Activated CD4-positive, alpha-beta memory T cell treated with anti-CD3 and anti-CD28 coated beads, Interleukin-2, amount 10 ng/mL, durations not matched to agents 7 days and 5 days (primary cell): ENCODE measurements around the gene LMAN1L. TPM values are rescaled to one million over a fixed set of nuclear protein-coding genes. Genes with fewer than 3 reads are reported as not detected.

Experiments
- CTCF ChIA-PET: fragments of 350-600 bp; sonication (Branson Sonifier 250); formaldehyde crosslinking; loops from one replicate; lab custom pipeline; 2021; ENCODE audit warnings: antibody characterized with exemption, inconsistent platforms; lab: Charles Lee
- POLR2A ChIA-PET: fragments of 350-600 bp; sonication (Branson Sonifier 250); formaldehyde crosslinking; loops from one replicate; lab custom pipeline; 2021; ENCODE audit warnings: antibody characterized with exemption; lab: Charles Lee
- DNase-seq: peaks from one replicate; pipeline ENCODE4 v3.0.0-alpha.2; 2020
- H3K27ac Mint-ChIP-seq: one replicate; pipeline ENCODE4 v1.8.0; 2021; ENCODE audit warnings: mild to moderate bottlenecking, mixed read lengths
- H3K27me3 Mint-ChIP-seq: one replicate; pipeline ENCODE4 v1.8.0; 2021; ENCODE audit warnings: mixed read lengths
- H3K36me3 Mint-ChIP-seq: one replicate; pipeline ENCODE4 v1.8.0; 2021; ENCODE audit warnings: low read depth, mixed read lengths
- H3K4me1 Mint-ChIP-seq: one replicate; pipeline ENCODE4 v1.8.0; 2021; ENCODE audit warnings: mixed read lengths
- H3K4me3 Mint-ChIP-seq: one replicate; pipeline ENCODE4 v1.8.0; 2021; ENCODE audit warnings: mild to moderate bottlenecking, mixed read lengths
- H3K9me3 Mint-ChIP-seq: one replicate; pipeline ENCODE4 v1.8.0; 2021; ENCODE audit warnings: mixed read lengths
- total RNA-seq, 2 experiments: library from RNA; stranded (reverse); gene quantifications; one replicate each; pipeline ENCODE4 v1.2.3, GENCODE V29; 2021

The LMAN1L gene
- total RNA-seq, 2 experiments from 2014 or later, result 0.48 to 0.63 TPM

DNA sequence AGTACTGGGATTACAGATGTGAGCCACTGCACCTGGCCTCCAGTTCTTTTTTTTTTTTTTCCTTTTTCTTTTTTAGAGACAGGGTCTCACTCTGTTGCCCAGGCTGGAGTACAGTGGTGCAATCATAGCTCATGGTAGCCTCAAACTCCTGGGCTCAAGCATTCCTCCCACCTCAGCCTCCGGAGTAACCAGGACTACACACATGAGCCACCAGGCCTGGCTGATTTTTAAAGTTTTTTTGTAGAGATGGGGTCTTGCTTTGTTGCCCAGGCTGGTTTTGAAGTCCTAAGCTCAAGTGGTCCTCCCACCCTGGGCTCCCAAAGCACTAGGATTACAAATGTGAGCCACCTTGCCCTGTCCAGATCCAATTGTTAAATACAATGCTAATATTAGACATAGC lies 43.9 kb downstream of the LMAN1L start:
- Mint-ChIP-seq H3K4me3 (no peak overlapping the region), H3K27ac (no peak overlapping the region), H3K9me3 (no peaks in the 10 kb centered on the region), H3K36me3 (peaks cover 29% of the 10 kb centered on the region), H3K27me3 (no peaks in the 10 kb centered on the region), H3K4me1 (peaks cover 40% of the 10 kb centered on the region)
- ChIA-PET POLR2A (interaction anchor here (0.6 to 6.9 kb wide), 8 partner anchors 11 to 68 kb away, joined by 3 to 52 read pairs (median 3); partner anchors contain the start of genes MPI and SCAMP2), CTCF (interaction anchor here (0.6 to 5.8 kb wide), 7 partner anchors 9 to 224 kb away, joined by 3 to 37 read pairs (median 3); no protein-coding TSS in a partner anchor)
- no peak for DNase-seq

DNA sequence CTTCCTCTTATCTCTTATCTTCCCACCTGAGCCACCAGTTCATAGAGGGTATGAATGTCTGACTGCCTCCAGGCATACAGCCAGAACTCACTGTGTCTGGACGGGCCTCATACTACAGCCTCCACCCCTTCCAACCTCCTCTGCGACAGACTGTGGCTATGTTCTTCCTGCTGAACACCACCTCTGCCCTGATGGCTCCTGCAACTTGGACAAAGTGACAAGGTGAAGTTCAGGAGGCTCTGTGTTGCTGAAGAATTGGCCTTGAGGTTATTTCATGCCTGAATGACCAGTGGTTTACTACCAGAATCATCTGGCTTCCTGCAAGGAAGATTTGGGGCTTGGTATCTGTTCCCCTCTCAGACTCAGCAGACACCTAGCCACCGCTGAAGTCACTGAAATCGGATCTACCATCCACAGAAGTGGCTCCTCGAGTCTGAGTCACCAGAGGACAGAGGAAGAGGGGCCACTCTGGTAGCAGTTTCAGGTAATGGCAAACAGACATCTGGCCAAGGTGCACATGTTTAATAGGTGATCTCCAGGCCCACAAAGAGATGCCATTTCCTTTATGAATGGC lies 44.5 kb downstream of the LMAN1L start:
- H3K36me3 Mint-ChIP-seq, result peaks cover 26% of the 10 kb centered on the region
- peaks cover 40% of the 10 kb centered on the region for H3K4me1 Mint-ChIP-seq
- ChIA-PET POLR2A (interaction anchor here (0.6 to 6.9 kb wide), 8 partner anchors 8 to 69 kb away, joined by 3 to 52 read pairs (median 3); partner anchors contain the start of gene SCAMP2), CTCF (interaction anchor here (0.6 to 5.8 kb wide), 7 partner anchors 13 to 225 kb away, joined by 3 to 37 read pairs (median 3); no protein-coding TSS in a partner anchor)
- H3K9me3 Mint-ChIP-seq, result no peaks in the 10 kb centered on the region
- peak overlapping the region; percentile 85 for H3K27ac Mint-ChIP-seq
- DNase-seq, result no peak
- H3K4me3 Mint-ChIP-seq, result no peak overlapping the region
- no peaks in the 10 kb centered on the region for H3K27me3 Mint-ChIP-seq

DNA sequence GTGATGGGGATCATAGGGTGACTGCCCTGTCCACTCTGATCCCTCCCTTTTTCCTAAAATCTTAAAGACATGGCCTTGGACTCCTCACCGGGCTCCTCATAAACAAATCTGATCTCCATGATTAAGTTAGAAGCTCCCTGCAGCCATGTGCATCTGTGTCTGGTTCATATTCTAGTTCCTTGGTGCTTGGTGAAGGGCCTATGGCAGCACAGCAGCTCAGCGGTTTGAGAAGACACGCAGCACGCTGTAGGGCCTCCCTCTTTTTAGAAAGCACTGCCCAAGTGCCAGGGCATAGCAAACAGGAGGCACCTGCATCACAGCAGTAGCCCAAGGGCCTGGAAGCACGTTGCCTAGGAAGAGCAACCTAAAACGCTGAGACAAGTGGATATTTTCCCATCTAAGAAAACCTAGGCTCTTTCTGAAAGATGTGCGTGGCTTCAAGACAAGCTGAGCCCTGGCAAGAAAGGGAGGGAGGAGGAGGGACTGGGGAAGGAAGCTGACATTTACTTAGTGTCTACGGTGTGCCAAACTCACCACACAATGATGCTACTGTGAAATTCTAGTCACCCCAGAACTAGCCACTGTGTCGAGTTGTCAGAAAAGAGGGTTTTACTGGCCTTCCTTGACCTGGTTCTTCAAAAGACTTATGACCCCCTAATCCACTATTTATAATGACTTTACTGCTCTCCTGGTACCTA lies 45.2 kb downstream of the LMAN1L start:
- Mint-ChIP-seq H3K27me3 (no peaks in the 10 kb centered on the region), H3K36me3 (peaks cover 21% of the 10 kb centered on the region), H3K27ac (peak overlapping the region; percentile 85), H3K4me3 (no peak overlapping the region), H3K4me1 (peaks cover 42% of the 10 kb centered on the region), H3K9me3 (no peaks in the 10 kb centered on the region)
- CTCF ChIA-PET, result interaction anchor here (0.6 to 5.8 kb wide), 10 partner anchors 12 to 225 kb away, joined by 3 to 37 read pairs (median 5); partner anchors contain the start of gene ULK3
- DNase-seq, result no peak
- POLR2A ChIA-PET, result interaction anchor here (0.9 to 6.9 kb wide), 6 partner anchors 9 to 50 kb away, joined by 3 to 52 read pairs (median 4); partner anchors contain the start of gene SCAMP2

DNA sequence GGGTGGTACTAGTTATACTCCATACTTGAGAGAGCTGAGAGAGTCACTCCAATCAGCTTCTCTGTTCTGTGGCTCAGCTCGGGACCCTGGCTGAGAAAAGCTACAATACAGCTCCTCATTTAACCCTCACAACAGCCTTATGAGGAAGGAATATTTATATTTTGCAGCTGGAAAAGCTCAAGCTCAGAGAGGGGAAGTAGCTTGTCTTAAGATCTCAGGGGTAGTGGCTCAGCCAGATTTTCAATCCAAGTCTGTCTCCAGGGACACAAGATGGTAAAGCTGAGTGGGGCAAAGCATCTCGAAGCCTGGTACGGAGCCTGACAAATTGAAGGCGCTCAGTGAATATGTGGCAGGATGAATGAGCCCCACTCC lies 45.7 kb downstream of the LMAN1L start:
- Mint-ChIP-seq H3K4me1 (peaks cover 46% of the 10 kb centered on the region), H3K27ac (peak overlapping the region; percentile 85), H3K4me3 (no peak overlapping the region), H3K27me3 (no peaks in the 10 kb centered on the region), H3K9me3 (no peaks in the 10 kb centered on the region), H3K36me3 (peaks cover 15% of the 10 kb centered on the region)
- CTCF ChIA-PET, result interaction anchor here (0.9 to 5.8 kb wide), 9 partner anchors 12 to 226 kb away, joined by 3 to 37 read pairs (median 5); partner anchors contain the start of gene ULK3
- no peak for DNase-seq
- POLR2A ChIA-PET, result interaction anchor here (0.9 to 6.9 kb wide), 7 partner anchors 9 to 49 kb away, joined by 3 to 52 read pairs (median 4); partner anchors contain the start of genes FAM219B and SCAMP2

DNA sequence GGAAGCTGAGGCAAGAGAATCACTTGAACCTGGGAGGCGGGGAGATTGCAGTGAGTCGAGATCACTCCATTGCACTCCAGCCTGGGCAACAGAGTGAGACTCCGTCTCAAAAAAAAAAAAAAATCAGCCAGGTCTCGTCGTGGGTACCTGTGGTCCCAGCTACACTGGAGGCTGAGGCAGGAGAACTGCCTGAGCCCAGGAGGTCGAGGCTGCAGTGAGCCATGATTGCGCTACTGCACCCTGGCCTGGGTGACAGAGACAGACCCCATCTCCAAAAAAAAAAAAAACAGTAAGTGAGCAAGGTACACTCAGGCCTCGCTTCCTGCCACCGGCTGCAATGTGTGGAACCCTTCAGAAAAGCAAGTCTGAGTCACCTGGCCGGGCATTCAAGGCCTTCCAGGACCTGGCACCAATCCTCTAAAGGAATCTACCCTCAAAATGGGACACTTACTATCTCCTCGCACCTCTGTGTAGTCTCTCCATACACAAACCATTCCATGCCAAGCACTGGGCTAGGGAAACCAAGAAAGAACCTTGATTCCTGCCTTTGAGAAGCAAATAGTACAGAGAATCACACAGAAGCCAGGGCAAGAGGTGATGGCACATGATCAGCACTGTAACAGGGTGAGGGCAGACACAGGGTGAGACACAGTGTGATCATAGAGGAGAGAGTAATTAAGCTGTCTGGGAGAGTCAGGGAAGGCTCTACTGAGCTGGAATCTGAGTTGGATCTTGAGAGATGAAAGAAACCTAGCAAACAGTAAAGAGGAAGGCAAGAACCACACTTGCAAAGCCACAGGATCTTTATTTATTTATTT lies 50.8 kb downstream of the LMAN1L start:
- ChIA-PET CTCF (no interaction called here), POLR2A (interaction anchor here (0.9 to 2.0 kb wide), 3 partner anchors 10 to 34 kb away, joined by 3 to 6 read pairs (median 3); partner anchors contain the start of gene SCAMP2)
- H3K27me3 Mint-ChIP-seq, result no peaks in the 10 kb centered on the region
- DNase-seq, result no peak
- H3K36me3 Mint-ChIP-seq, result peaks cover 46% of the 10 kb centered on the region
- peaks cover 69% of the 10 kb centered on the region for H3K4me1 Mint-ChIP-seq
- no peaks in the 10 kb centered on the region for H3K9me3 Mint-ChIP-seq
- peak overlapping the region; percentile 76 for H3K27ac Mint-ChIP-seq
- H3K4me3 Mint-ChIP-seq, result no peak overlapping the region

DNA sequence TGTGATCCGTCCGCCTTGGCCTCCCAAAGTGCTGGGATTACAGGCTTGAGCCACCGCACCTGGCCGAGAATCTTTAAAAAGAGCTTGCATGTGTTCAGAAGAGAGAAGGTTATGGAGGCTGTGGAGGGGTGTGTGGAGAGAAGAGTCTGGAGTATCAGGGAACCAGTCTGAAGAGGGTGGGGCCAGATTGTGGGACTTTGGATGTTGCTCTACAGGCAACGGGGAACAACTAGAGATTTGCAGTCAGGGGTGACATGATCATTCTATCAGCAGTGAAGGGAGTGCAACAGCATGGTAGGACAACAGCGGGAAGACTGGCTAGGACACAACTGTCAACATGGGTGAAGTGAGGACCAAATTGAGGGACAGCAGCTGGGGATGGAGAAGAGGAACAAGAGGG lies 51.7 kb downstream of the LMAN1L start:
- no peak for DNase-seq
- CTCF ChIA-PET, result interaction anchor here (1.1 kb wide), 1 partner anchor 37 kb away, joined by 4 read pairs; no protein-coding TSS in a partner anchor
- peak overlapping the region; percentile 64 for H3K27ac Mint-ChIP-seq
- no peak overlapping the region for H3K4me3 Mint-ChIP-seq
- H3K4me1 Mint-ChIP-seq, result peaks cover 69% of the 10 kb centered on the region
- no peaks in the 10 kb centered on the region for H3K27me3 Mint-ChIP-seq
- H3K36me3 Mint-ChIP-seq, result peaks cover 45% of the 10 kb centered on the region
- POLR2A ChIA-PET, result interaction anchor here (0.8 to 2.0 kb wide), 5 partner anchors 9 to 56 kb away, joined by 3 to 6 read pairs (median 3); partner anchors contain the start of genes FAM219B and SCAMP2
- H3K9me3 Mint-ChIP-seq, result no peaks in the 10 kb centered on the region

DNA sequence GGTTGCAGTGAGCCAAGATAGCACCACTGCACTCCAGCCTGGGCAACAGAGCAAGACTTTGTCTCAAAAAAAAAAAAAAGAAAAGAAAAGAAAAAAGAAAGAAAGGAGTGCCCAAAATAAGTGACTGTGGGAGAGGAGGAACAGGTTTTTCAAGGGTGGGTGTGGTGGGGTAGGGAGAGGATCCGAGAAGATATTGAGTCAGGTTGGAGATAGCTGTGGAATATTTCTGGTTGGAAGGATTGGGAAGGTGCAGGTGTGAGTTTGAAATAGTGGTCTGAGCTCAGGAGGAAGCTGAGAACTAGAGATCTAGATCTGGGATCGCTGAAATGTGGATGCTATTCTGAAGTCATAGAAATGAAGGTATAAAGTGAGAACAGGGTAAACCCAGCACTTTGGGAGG lies 52.7 kb downstream of the LMAN1L start:
- no peak for DNase-seq
- H3K27ac Mint-ChIP-seq, result peak overlapping the region; percentile 69
- CTCF ChIA-PET, result interaction anchor here (0.6 to 1.2 kb wide), 3 partner anchors 9 to 97 kb away, joined by 3 to 4 read pairs (median 3); no protein-coding TSS in a partner anchor
- H3K36me3 Mint-ChIP-seq, result peaks cover 51% of the 10 kb centered on the region
- H3K9me3 Mint-ChIP-seq, result no peaks in the 10 kb centered on the region
- POLR2A ChIA-PET, result interaction anchor here (1.4 to 2.0 kb wide), 2 partner anchors 8 to 41 kb away, joined by 4 to 6 read pairs; partner anchors contain the start of genes FAM219B and SCAMP2
- H3K4me1 Mint-ChIP-seq, result peaks cover 74% of the 10 kb centered on the region
- no peaks in the 10 kb centered on the region for H3K27me3 Mint-ChIP-seq
- no peak overlapping the region for H3K4me3 Mint-ChIP-seq

DNA sequence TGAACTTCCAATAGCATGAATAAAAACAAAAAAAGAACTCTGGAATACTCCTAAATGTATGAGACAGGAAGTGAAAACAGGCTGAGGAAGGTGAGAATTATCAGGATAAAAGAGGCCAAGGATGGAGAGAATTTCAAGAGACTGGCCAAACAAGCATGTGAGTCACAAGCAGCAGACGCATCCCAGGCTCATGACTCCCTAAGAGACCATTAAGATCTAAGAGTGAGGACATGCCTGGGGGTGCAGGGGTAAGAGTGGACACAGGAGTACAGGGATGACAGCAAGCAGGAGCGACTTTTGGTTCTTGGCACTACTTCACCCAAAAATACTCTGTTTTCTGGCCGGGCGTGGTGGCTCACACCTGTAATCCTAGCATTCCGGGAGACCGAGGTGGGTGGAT lies 53.5 kb downstream of the LMAN1L start:
- Mint-ChIP-seq H3K4me1 (peaks cover 82% of the 10 kb centered on the region), H3K27me3 (no peaks in the 10 kb centered on the region), H3K9me3 (no peaks in the 10 kb centered on the region), H3K36me3 (peaks cover 57% of the 10 kb centered on the region), H3K4me3 (no peak overlapping the region), H3K27ac (peak overlapping the region; percentile 63)
- ChIA-PET POLR2A (interaction anchor here (2.9 to 5.7 kb wide), 3 partner anchors 8 to 26 kb away, joined by 19 to 110 read pairs (median 66); partner anchors contain the start of genes MPI and ULK3), CTCF (interaction anchor here (0.6 to 1.2 kb wide), 2 partner anchors 35 to 36 kb away, joined by 4 to 7 read pairs; no protein-coding TSS in a partner anchor)
- DNase-seq, result no peak

DNA sequence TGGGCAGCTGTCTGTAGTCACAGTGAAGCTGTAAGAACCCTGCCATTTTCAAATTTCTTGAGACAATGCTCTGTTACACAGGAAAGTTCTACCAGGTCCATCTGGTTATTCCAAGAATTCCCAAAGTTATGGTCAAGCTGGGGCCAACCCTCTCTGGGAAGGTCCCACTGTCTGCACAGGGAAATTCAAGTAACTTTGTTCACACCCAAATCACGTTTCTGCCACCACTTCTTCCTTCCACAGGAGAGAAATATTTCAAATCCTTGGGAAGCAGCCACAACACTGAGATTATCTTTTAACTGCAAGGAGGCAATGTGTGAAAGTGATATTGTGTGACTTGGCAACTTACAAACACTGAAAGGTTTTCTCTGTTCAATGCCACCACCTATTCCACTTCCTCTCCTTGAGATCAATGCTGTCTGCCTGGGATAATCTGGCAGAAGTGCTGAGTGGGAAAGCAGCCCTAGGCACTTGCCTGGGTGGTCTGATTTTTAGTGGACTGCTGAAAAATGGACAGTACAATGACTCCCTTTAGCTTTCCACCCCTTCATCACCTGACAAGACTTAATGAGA lies 54.9 kb downstream of the LMAN1L start:
- Mint-ChIP-seq H3K4me3 (peak overlapping the region; percentile 50), H3K36me3 (peaks cover 63% of the 10 kb centered on the region), H3K4me1 (peaks cover 88% of the 10 kb centered on the region), H3K9me3 (no peaks in the 10 kb centered on the region), H3K27ac (peak overlapping the region; percentile 97), H3K27me3 (no peaks in the 10 kb centered on the region)
- ChIA-PET POLR2A (interaction anchor here (0.7 to 8.6 kb wide), 10 partner anchors 9 to 96 kb away, joined by 3 to 121 read pairs (median 12); partner anchors contain the start of genes COX5A, FAM219B, MPI and ULK3), CTCF (interaction anchor here (0.6 to 8.7 kb wide), 7 partner anchors 16 to 125 kb away, joined by 3 to 111 read pairs (median 4); no protein-coding TSS in a partner anchor)
- DNase-seq, result no peak

DNA sequence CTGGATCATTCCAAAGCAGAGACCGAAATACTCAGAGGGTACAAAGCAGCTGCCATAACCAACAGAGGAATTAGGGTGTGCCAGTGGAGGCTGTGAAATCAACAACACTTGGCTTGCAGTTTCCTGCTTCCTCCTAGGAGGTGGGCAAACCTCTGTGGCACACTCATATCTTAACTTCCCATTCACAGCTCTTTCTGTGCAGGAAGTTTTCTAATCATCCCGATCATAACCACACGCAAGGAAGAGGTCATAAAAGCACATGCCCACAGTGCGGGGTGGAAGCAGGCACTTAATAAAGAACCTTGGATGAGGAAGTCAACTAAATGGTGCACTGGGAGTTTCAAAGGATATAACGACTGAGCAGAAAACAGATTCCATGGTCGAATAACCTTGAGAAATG lies 55.4 kb downstream of the LMAN1L start:
- Mint-ChIP-seq H3K27me3 (no peaks in the 10 kb centered on the region), H3K9me3 (no peaks in the 10 kb centered on the region), H3K27ac (peak overlapping the region; percentile 97), H3K36me3 (peaks cover 67% of the 10 kb centered on the region), H3K4me3 (peak overlapping the region; percentile 50), H3K4me1 (peaks cover 88% of the 10 kb centered on the region)
- DNase-seq, result peak; percentile 34
- CTCF ChIA-PET, result interaction anchor here (0.6 to 8.7 kb wide), 4 partner anchors 26 to 125 kb away, joined by 3 to 111 read pairs (median 14); no protein-coding TSS in a partner anchor
- POLR2A ChIA-PET, result interaction anchor here (0.7 to 8.6 kb wide), 10 partner anchors 10 to 97 kb away, joined by 3 to 121 read pairs (median 12); partner anchors contain the start of genes COX5A, FAM219B, MPI and ULK3

DNA sequence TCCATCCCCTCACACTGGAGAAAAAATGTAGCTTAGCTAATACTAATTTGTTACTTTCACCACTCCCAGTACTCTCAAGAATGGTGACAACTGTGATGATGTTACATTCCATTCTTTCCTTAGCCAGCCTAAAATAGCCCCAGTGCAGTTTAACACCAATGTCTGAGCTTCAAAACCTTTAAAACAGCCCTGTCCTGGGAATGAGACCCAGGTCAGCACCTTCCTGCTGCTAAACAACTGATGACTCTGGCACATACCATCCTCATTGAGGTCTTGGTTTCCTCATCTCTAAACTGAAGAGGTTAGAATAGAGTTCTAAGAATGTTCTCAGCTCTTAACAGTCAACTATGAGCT lies 56.7 kb downstream of the LMAN1L start:
- CTCF ChIA-PET, result interaction anchor here (0.6 to 8.7 kb wide), 19 partner anchors 9 to 238 kb away, joined by 3 to 111 read pairs (median 4); partner anchors contain the start of genes FAM219B and ULK3
- no peak for DNase-seq
- Mint-ChIP-seq H3K27me3 (no peaks in the 10 kb centered on the region), H3K36me3 (peaks cover 60% of the 10 kb centered on the region), H3K9me3 (no peaks in the 10 kb centered on the region), H3K27ac (peak overlapping the region; percentile 97), H3K4me3 (peak overlapping the region; percentile 92), H3K4me1 (peaks cover 85% of the 10 kb centered on the region)
- POLR2A ChIA-PET, result interaction anchor here (0.7 to 8.6 kb wide), 28 partner anchors 8 to 585 kb away, joined by 3 to 121 read pairs (median 6); partner anchors contain the start of genes ARID3B, C15orf39, COX5A and FAM219B
